Adrenal gland (tissue), 12 donors: ENCODE results near the gene GPRC5A. TPM values are rescaled to one million over a fixed set of nuclear protein-coding genes. Genes with fewer than 3 reads are reported as not detected.

Experiments used
- DNase-seq, 7 donors: peaks; one replicate each; pipeline ENCODE4 v3.0.0-alpha.2; 2019 to 2020
- H3K27ac ChIP-seq, 5 donors: fragments of 200-600 bp; sonication (generic) in 4 of 5; 1 replicate in 3 of 5; 2 replicates in 2 of 5; pipeline versions ENCODE4 v1.5.1 to v1.8.0; 2016 to 2020; ENCODE audit warnings: mild to moderate bottlenecking in 1 of 5
- H3K27me3 ChIP-seq: fragments of 200-600 bp; 2 replicates; pipeline ENCODE4 v1.8.0; 2021
- H3K36me3 ChIP-seq, 2 donors: fragments of 200-600 bp; replicated peaks in 1 of 2; 1 replicate in 1 of 2; 2 replicates in 1 of 2; pipeline versions ENCODE4 v1.5.1 to v1.8.0; 2018 to 2022
- H3K4me1 ChIP-seq, 2 donors: fragments of 200-600 bp; replicated peaks in 1 of 2; 1 replicate in 1 of 2; 2 replicates in 1 of 2; pipeline versions ENCODE4 v1.5.1 to v1.8.0; 2018 to 2021
- H3K4me3 ChIP-seq, 4 donors: fragments of 200-600 bp; sonication (generic) in 3 of 4; one replicate each; pipeline ENCODE4 v1.5.1; 2016 to 2018
- H3K9me3 ChIP-seq, 3 donors: fragments of 200-600 bp; sonication (generic) in 1 of 3; replicated peaks in 1 of 3; 1 replicate in 2 of 3; 2 replicates in 1 of 3; pipeline versions ENCODE4 v1.5.1 to v1.8.0; 2016 to 2021
- CTCF ChIP-seq, 6 experiments: fragments of 450-650 bp in 4 of 6; fragments of 200-600 bp in 2 of 6; sonication (generic) in 1 of 6; IDR thresholded peaks; 1 replicate in 5 of 6; 2 replicates in 1 of 6; pipeline versions ENCODE4 v1.5.1 to v1.8.0; 2016 to 2021; ENCODE audit warnings: antibody characterized with exemption in 6 of 6, mild to moderate bottlenecking in 2 of 6, moderate library complexity in 1 of 6
- POLR2A ChIP-seq, 2 donors: fragments of 450-650 bp; IDR thresholded peaks; one replicate each; pipeline ENCODE4 v1.6.1; 2017; ENCODE audit warnings: antibody characterized with exemption in 2 of 2, mild to moderate bottlenecking in 2 of 2, moderate library complexity in 1 of 2
- WGBS, 4 donors: extraction: QIAGEN DNeasy Blood & Tissue Kit in 2 of 4; methylation state at CpG; one replicate each; pipeline versions ENCODE4 v1.1.5 to v1.1.7; 2013 to 2017; 5-methylcytosine and 5-hydroxymethylcytosine counted together
- intact Hi-C, 2 donors: fragments of 100-400 bp; cut with DNase I; formaldehyde crosslinking; loops; one replicate each; pipeline versions ENCODE4 v1.14.1 to v1.15.0; 2022 to 2023
- polyA plus RNA-seq, 3 donors: library from polyadenylated mRNA; stranded (reverse); fragments of 200-250 nt in 2 of 3; fragments of 350-450 nt in 1 of 3; fragmentation: Illumina TruSeq in 1 of 3; extraction: RNeasy Lipid Tissue Mini Kit (QIAGEN cat#74804) in 1 of 3; gene quantifications; one replicate each; pipeline ENCODE4 v1.2.3, GENCODE V29; 2013 to 2014
- total RNA-seq, 9 donors: library from RNA; depleted of rRNA in 4 of 9; stranded (reverse); fragments of >200 nt in 4 of 9; fragments of 120-200 nt in 1 of 9; fragmentation: NEBNext Ultra II Directional in 1 of 9; extraction: Animal tissue kit (Norgen Biotek cat#: 25700) in 1 of 9; gene quantifications; one replicate each; pipeline versions ENCODE4 v1.1.0 to v1.2.4, GENCODE V29; 2013 to 2023
- donor health status: healthy with polysubstance abuse.
- donor health status: Bipolar disorder and iron deficiency.
- donor health status: DM: yes; HTN: yes; CAD: no.
- donor health status: DM: no; HTN: no; CAD: no.
- donor health status: DM: no; HTN: no; CAD: no.
- donor health status: DM: yes; HTN: yes; CAD: no.

GPRC5A gene
- total and polyA plus RNA-seq, 12 donors = 0.33 to 22.3 (median 6.2) TPM

- H3K27ac ChIP-seq = no peak overlapping the region
- no peak overlapping the region for H3K4me3 ChIP-seq
- no peaks in the 10 kb centered on the region for H3K4me1 ChIP-seq
- TF ChIP-seq POLR2A (IDR thresholded peaks at IDR 0.05) (no peak), CTCF (IDR thresholded peaks at IDR 0.05) (no peak)
- H3K9me3 ChIP-seq = no peaks in the 10 kb centered on the region
- intact Hi-C loops = no loop called here
- DNase-seq = no peak
- H3K36me3 ChIP-seq = no peaks in the 10 kb centered on the region
- no peaks in the 10 kb centered on the region for H3K27me3 ChIP-seq
Measured at GRCh38 chr12:12945591-12945990, 54.2 kb downstream of the GPRC5A start.

- Histone ChIP-seq H3K27ac (no peak overlapping the region), H3K4me1 (no peaks in the 10 kb centered on the region), H3K9me3 (no peaks in the 10 kb centered on the region), H3K4me3 (no peak overlapping the region), H3K27me3 (no peaks in the 10 kb centered on the region), H3K36me3 (no peaks in the 10 kb centered on the region)
- intact Hi-C loops = no loop called here
- TF ChIP-seq CTCF (IDR thresholded peaks at IDR 0.05) = no peak
- no peak for TF ChIP-seq POLR2A (IDR thresholded peaks at IDR 0.05)
- WGBS, 4 donors = 86 to 92% (median 89%) methylated on average over 7 of the region's 7 CpGs
- no peak for DNase-seq
Measured at GRCh38 chr12:12946686-12947355, 55.5 kb downstream of the GPRC5A start.

- WGBS, 4 donors = 91 to 94% (median 92%) methylated on average over 4 of the region's 4 CpGs
- Histone ChIP-seq H3K36me3 (no peaks in the 10 kb centered on the region), H3K4me1 (no peaks in the 10 kb centered on the region), H3K27ac (no peak overlapping the region), H3K4me3 (no peak overlapping the region), H3K9me3 (no peaks in the 10 kb centered on the region), H3K27me3 (no peaks in the 10 kb centered on the region)
- DNase-seq = no peak
- intact Hi-C loops = no loop called here
- TF ChIP-seq CTCF (IDR thresholded peaks at IDR 0.05) (no peak), POLR2A (IDR thresholded peaks at IDR 0.05) (no peak)
Measured at GRCh38 chr12:12947902-12948301, 56.5 kb downstream of the GPRC5A start.

GRCh38 chr12:12951504-12951903, 60.1 kb downstream of the GPRC5A start:
- Histone ChIP-seq H3K4me3 (no peak overlapping the region), H3K4me1 (no peaks in the 10 kb centered on the region), H3K9me3 (no peaks in the 10 kb centered on the region), H3K27me3 (no peaks in the 10 kb centered on the region), H3K27ac (no peak overlapping the region), H3K36me3 (no peaks in the 10 kb centered on the region)
- WGBS, 4 donors = 92 to 100% (median 94%) methylated on average over 1 of the region's 1 CpG
- no peak for DNase-seq
- TF ChIP-seq CTCF (IDR thresholded peaks at IDR 0.05) (no peak), POLR2A (IDR thresholded peaks at IDR 0.05) (no peak)
- intact Hi-C loops = no loop called here
